Measurements from ENCODE around the gene TXLNA. TPM values are rescaled to one million over a fixed set of nuclear protein-coding genes. Genes with fewer than 3 reads are reported as not detected.
"Not testable (repeated sequence)": the region's sequence is repeated elsewhere in the genome, so short reads cannot be mapped to it uniquely, and the experiment has no call there.

Gene TXLNA
- total RNA-seq (2014; rRNA removed; shearing (Covaris generic)): 47.5 and 50.4 TPM in 2 replicates

DNA sequence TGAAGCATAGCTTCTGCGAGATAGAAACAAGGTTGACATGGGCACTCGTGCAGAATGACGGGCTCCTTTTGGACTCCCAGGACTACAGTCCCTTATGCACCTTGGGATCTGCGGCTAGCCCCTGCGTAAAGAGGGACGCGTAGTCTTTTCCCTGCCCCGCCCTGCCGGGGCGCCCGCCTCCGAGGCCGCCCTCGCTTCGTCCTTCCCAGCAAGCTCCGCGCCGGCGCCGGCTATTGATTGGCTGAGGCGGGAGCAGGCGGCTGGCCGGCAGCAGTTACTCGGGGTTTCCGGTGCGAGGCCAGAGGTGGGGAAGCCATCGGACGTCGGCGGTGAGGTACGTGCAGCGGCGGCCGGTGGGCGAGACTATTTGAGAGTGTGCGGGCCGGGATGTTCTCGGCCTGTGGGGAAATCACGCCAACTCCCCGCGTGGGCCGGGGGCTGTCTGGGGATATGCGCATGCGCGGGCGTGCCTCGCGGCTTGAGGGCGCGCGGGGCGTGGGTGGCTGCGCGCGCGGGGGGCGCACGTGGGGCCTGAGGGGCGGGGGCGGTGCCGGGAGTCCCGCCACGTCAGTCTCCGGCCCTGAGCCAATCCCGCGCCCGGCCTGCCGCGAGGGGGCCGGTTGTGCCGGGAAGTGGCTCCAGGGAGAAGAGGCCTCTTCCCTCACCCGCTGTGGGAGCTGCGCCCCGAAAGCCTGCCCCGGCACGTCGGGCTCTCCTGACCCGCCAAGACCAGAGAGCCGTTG is at the start of gene TXLNA:
Gene TXLNA (plus strand): TSS at position 233 of the 743 bp plus-strand sequence. CDS start 671 bp downstream, outside the sequence.
- DNase-seq (ENCODE audit: low spot score): peak; percentile 83

- not testable (repeated sequence) for DNase-seq (ENCODE audit: low spot score)
Observed at GRCh38 chr1:32133950-32134280, 45.6 kb upstream of the TXLNA start.

DNA sequence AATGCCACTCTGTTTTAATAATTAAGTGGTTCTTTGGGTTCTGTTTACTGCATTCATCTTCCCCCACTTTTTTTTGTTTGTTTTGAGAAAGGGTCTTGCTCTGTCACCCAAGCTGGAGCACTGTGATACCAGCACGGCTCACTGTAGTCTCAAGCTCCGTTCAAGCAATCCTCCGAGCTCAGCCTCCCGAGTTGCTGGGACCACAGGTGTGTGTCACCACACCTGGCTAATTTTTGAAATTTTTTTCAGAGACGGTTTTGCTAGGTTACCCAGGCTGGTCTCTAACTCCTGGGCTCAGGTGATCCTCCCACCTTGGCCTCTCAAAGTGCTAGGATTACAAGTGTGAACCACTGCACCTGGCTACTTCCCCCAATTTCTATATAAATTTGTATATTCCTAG is 42.4 kb upstream of the TXLNA start:
- DNase-seq (ENCODE audit: low spot score): no peak

DNA sequence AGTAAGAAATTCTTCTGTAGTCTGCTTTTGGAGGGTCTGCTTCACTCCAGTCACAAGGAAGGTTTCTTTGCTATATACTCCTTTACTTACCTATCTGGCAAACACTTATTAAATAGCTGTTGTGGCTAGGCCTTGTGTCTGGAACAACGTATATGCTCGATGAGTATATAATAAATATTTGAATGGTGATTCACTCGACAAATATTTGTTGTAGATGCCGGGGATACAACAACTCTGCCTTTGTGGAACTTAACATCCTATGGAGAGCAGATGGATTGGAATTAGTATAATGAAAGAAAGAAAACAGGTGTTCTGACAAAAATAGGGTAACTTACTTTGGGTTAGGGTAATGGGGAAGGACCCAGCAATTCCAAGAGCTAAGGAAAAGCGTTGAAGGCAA is 40.5 kb upstream of the TXLNA start:
- DNase-seq (ENCODE audit: low spot score): no peak

DNA sequence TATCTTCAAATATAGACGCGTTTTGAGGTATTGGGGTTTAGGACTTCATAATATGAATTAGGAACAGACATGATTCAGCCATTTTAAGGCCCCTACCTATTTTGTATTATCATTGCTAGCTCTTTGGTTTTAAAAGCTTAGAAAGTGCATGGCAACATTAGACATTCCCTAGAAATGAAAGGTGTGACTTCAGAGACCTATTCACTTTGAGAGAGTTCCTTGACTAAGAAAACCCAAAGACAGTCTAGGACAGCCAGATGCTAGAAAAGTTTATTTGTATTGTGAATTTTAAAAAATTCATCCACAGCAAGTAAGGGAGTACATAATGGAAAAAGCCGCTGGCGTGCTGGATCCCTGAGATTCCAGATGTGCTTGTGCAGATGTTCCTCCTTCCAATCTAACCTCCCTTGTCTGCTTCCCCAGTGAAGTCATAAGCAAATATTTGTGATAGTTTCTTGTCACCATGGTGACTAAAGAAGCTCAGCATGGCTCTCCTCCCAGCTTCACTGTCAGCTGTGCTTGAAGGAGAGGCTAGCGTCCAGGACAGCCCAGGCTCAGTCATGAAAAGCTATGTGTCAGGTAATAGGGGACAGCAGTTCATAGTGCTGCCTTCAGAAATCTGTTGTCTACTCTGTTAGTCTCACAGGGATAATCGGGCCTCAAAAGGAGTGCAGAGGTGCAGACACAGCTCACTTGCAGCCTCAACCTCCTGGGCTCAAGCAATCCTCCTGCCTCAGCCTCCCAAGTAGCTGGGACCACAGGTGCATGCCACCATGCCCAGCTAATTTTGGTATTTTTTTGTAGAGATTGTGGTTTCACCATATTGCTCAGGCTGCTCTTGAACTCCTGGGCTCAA is 36.8 kb upstream of the TXLNA start:
- no peak for DNase-seq (ENCODE audit: low spot score)

DNA sequence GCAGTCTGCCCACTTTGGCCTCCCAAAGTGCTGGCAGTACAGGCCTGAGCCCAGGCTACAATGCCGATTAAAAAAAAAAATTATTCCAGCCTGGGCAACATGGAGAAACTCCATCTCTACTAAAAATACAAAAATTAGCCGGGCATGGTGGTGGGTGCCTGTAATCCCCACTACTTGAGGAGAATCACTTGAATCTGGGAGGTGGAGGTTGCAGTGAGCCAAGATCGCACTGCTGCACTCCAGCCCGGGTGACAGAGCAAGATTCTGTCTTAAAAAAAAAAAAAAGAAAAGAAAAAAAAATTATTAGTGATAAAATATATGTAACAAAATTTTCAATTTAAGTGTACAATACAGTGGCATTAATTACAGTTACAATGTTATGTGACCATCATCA is 36.2 kb upstream of the TXLNA start:
- DNase-seq (ENCODE audit: low spot score): not testable (repeated sequence)

DNA sequence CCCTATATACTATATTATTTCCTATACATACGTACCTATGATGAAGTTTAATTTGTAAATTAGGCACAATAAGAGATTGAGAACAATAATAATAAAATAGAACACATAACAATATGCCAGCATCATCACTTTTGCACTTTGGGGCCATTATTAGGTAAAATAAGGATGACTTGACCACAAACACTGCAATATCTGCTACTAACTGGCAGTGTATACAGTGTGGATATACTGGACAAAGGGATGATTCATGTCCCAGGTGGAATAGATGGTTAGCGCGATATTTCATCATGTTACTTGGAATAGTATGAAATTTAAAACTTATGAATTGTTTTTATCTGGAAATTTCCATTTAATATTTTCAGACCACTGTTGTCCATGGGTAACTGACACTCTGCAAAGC is 35.4 kb upstream of the TXLNA start:
- DNase-seq (ENCODE audit: low spot score): no peak

GRCh38 chr1:32147799-32148198 is 31.7 kb upstream of the TXLNA start:
- not testable (repeated sequence) for DNase-seq (ENCODE audit: low spot score)

- DNase-seq (ENCODE audit: low spot score): no peak
Observed at GRCh38 chr1:32150847-32151246, 28.6 kb upstream of the TXLNA start.

DNA sequence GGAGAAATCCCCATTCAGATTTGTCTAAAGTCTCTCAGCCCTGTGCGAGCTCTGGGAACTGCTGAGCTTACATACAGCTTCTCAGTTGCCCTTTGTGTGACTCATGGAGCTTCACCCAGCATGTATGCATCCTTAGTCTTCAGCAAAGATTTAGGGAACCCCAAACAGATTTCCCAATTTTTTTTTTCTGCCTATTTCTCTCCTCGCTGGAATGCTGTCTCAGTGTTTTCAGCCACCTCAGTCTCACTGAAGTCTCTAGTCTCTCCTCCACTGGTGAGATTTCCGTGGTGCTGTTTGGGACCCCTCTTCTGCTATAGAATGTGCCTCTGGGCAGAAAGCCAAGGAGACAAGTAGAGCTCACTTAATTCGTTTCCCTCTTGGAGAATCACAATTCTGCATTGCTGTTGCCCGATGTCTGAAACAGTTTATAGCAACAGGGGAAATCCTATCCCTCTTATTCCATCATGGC is 28.1 kb upstream of the TXLNA start:
- no peak for DNase-seq (ENCODE audit: low spot score)

- DNase-seq (ENCODE audit: low spot score): no peak
Observed at GRCh38 chr1:32159189-32159588, 20.3 kb upstream of the TXLNA start.

GRCh38 chr1:32163405-32163804 is 16.1 kb upstream of the TXLNA start:
- no peak for DNase-seq (ENCODE audit: low spot score)

GRCh38 chr1:32165633-32166032 is 13.8 kb upstream of the TXLNA start:
- DNase-seq (ENCODE audit: low spot score): not testable (repeated sequence)

DNA sequence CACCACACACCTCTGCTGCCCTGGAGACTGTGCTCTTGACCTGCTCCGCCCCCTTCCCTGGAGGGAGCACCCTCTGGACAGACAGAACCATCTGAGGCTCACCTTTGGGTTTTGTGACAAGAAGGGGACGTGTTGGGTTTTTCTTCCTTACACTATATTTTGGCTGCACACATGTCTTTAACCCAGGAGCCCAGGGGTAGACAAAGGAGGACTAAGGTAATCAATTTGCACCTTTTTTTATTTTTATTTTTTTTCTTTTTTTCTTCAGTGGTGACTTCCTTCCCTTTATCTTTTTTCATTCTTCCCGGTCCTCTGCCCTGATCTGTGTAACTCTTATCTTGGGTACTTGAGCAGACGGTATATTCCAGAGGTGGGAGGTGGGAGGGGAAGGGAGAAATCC is 8.5 kb upstream of the TXLNA start:
- no peak for DNase-seq (ENCODE audit: low spot score)

GRCh38 chr1:32172621-32173245 is 6.7 kb upstream of the TXLNA start:
- no peak for DNase-seq (ENCODE audit: low spot score)

- no peak for DNase-seq (ENCODE audit: low spot score)
Observed at GRCh38 chr1:32178380-32179192, 889 bp upstream of the TXLNA start.

GRCh38 chr1:32179193-32179442 is 357 bp upstream of the TXLNA start:
- DNase-seq (ENCODE audit: low spot score): no peak

GRCh38 chr1:32180186-32181060 is 948 bp downstream of the TXLNA start:
- DNase-seq (ENCODE audit: low spot score): no peak

DNA sequence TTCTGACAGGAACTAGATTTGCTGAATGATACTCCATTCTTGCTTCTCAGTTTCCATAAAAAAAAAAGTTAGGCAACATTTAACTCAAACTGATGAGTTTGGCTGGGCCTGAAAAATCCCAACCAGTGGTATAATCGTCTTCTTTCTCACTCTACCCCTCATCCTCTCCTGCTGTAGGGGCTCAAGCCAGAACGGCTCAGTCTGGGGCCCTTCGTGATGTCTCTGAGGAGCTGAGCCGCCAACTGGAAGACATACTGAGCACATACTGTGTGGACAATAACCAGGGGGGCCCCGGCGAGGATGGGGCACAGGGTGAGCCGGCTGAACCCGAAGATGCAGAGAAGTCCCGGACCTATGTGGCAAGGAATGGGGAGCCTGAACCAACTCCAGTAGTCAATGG is 1.6 kb downstream of the TXLNA start:
- DNase-seq (ENCODE audit: low spot score): no peak

GRCh38 chr1:32181563-32181962 is 2.1 kb downstream of the TXLNA start:
- DNase-seq (ENCODE audit: low spot score): no peak

GRCh38 chr1:32182060-32182459 is 2.6 kb downstream of the TXLNA start:
- DNase-seq (ENCODE audit: low spot score): no peak
